Neuronal stem cell (in vitro differentiated cells): ENCODE measurements around the gene SH2D3A.

Experiments
- DNase-seq: peaks from one replicate; pipeline ENCODE4 v3.0.0-alpha.2; 2013; ENCODE audit warnings: low spot score
- H2AFZ ChIP-seq: one replicate; pipeline ENCODE4 v1.6.1; 2013; ENCODE audit warnings: mild to moderate bottlenecking, low read length, inconsistent platforms
- H2AK5ac ChIP-seq: 2 replicates; pipeline ENCODE4 v1.6.1; 2013; ENCODE audit warnings: low read depth, mild to moderate bottlenecking, inconsistent platforms, low read length, moderate library complexity, mixed read lengths
- H2BK120ac ChIP-seq: 2 replicates; pipeline ENCODE4 v1.6.1; 2013; ENCODE audit warnings: low read depth, mild to moderate bottlenecking, inconsistent platforms, low read length, moderate library complexity, mixed read lengths
- H2BK12ac ChIP-seq: one replicate; pipeline ENCODE4 v1.6.1; 2013; ENCODE audit warnings: low read length, inconsistent platforms
- H2BK15ac ChIP-seq: 2 replicates; pipeline ENCODE4 v1.6.1; 2013; ENCODE audit warnings: mild to moderate bottlenecking, low read length, inconsistent platforms, mixed read lengths
- H2BK5ac ChIP-seq: one replicate; pipeline ENCODE4 v1.6.1; 2013; ENCODE audit warnings: inconsistent platforms, mild to moderate bottlenecking, low read length, moderate library complexity
- H3K14ac ChIP-seq: one replicate; pipeline ENCODE4 v1.6.1; 2013; ENCODE audit warnings: low read length, inconsistent platforms
- H3K18ac ChIP-seq: 2 replicates; pipeline ENCODE4 v1.6.1; 2013; ENCODE audit warnings: low read length, inconsistent platforms
- H3K23ac ChIP-seq: 2 replicates; pipeline ENCODE4 v1.6.1; 2013; ENCODE audit warnings: low read depth, mild to moderate bottlenecking, mixed read lengths, low read length, inconsistent platforms; ENCODE audit not compliant: poor library complexity
- H3K27ac ChIP-seq: replicated peaks from 3 replicates; pipeline ENCODE4 v1.5.1; 2013; ENCODE audit warnings: low read length, inconsistent platforms
- H3K27me3 ChIP-seq, 3 experiments: 2 replicates each; pipeline ENCODE4 v1.6.1; 2013; ENCODE audit warnings: low read length in 3 of 3, mild to moderate bottlenecking in 2 of 3, inconsistent platforms in 1 of 3, low read depth in 1 of 3, mixed read lengths in 1 of 3, moderate library complexity in 1 of 3; ENCODE audit not compliant: control insufficient read depth in 3 of 3, insufficient read depth in 3 of 3
- H3K36me3 ChIP-seq, 2 donors: replicated peaks in 1 of 2; 2 replicates each; pipeline ENCODE4 v1.6.1; 2013; ENCODE audit warnings: low read length in 2 of 2; ENCODE audit not compliant: control insufficient read depth in 2 of 2, insufficient read depth in 2 of 2
- H3K4ac ChIP-seq: 2 replicates; pipeline ENCODE4 v1.6.1; 2013; ENCODE audit warnings: inconsistent platforms, mild to moderate bottlenecking, low read length, moderate library complexity
- H3K4me1 ChIP-seq, 2 donors: 1 replicate in 1 of 2; 2 replicates in 1 of 2; pipeline ENCODE4 v1.6.1; 2013; ENCODE audit warnings: low read length in 2 of 2, low read depth in 1 of 2; ENCODE audit not compliant: control insufficient read depth in 2 of 2, insufficient read depth in 1 of 2
- H3K4me2 ChIP-seq: one replicate; pipeline ENCODE4 v1.6.1; 2013; ENCODE audit warnings: mild to moderate bottlenecking, low read length, inconsistent platforms; ENCODE audit not compliant: insufficient read depth, poor library complexity, severe bottlenecking
- H3K4me3 ChIP-seq, 2 donors: 2 replicates each; pipeline ENCODE4 v1.5.1; 2013; ENCODE audit warnings: low read length in 2 of 2, mild to moderate bottlenecking in 2 of 2, inconsistent platforms in 1 of 2, moderate library complexity in 1 of 2
- H3K79me1 ChIP-seq: one replicate; pipeline ENCODE4 v1.6.1; 2013; ENCODE audit warnings: low read depth, mild to moderate bottlenecking, inconsistent platforms, low read length, moderate library complexity
- H3K9ac ChIP-seq: one replicate; pipeline ENCODE4 v1.6.1; 2013; ENCODE audit warnings: mild to moderate bottlenecking, low read depth, low read length, inconsistent platforms; ENCODE audit not compliant: poor library complexity
- H3K9me3 ChIP-seq, 2 donors: replicated peaks in 1 of 2; 2 replicates each; pipeline versions ENCODE3 to v1.6.1; 2013; ENCODE audit warnings: low read length in 2 of 2, mild to moderate bottlenecking in 2 of 2, inconsistent platforms in 1 of 2, low read depth in 1 of 2, mixed read lengths in 1 of 2, moderate library complexity in 1 of 2; ENCODE audit not compliant: control insufficient read depth in 2 of 2, insufficient read depth in 1 of 2
- H4K8ac ChIP-seq: one replicate; pipeline ENCODE4 v1.6.1; 2013; ENCODE audit warnings: low read depth, mild to moderate bottlenecking, inconsistent platforms, low read length, moderate library complexity
- H4K91ac ChIP-seq: one replicate; pipeline ENCODE4 v1.6.1; 2013; ENCODE audit warnings: low read length, low read depth, mild to moderate bottlenecking, inconsistent platforms; ENCODE audit not compliant: poor library complexity
- WGBS, 2 donors: extraction: QIAGEN DNeasy Blood & Tissue Kit; methylation state at CpG; one replicate each; pipeline ENCODE4 v1.1.7; 2013; ENCODE audit warnings: missing lambda C conversion rate in 2 of 2, mixed read lengths in 1 of 2; ENCODE audit not compliant: insufficient read length in 2 of 2, insufficient replicate concordance in 1 of 2; ENCODE audit errors: extremely low coverage in 2 of 2; 5-methylcytosine and 5-hydroxymethylcytosine counted together

Gene SH2D3A

DNA sequence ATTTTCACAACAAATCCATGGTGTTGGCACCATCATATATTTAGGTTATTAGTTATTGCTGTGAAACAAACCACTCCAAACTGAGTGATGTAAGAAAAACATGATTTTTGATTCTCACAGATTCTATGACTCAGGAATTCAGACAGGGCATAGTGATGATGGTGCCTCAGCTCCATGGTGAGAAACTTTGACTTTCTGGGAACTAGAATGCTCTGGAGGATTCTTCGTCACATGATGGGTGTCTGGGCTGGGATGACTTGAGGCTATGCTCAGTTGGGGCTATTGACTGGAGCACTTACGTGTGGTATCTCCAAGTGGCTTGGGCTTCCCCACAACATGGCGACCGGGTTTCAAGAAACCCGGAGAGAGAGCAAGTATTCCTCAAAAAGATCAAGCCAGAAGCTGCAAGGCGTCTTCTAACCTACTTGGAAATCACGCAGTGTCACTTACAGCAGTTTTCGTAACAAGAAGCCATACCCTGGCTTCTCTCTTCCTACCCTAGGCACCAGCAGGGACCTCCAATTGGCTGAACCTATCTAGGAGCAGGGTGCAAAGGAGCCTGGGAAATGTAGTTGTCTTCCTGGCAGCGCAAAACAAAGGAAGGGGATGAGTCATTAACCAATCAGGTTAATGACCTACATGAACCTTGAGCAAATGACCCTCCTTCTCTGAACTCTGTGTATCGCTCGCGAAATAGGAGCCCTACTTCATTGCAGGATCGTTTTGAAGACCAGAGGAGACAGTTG, 27.6 kb upstream of the SH2D3A start:
- no peak overlapping the region for H2BK5ac ChIP-seq
- no peak overlapping the region for H2AFZ ChIP-seq
- H2AK5ac ChIP-seq, result no peak overlapping the region
- H3K27me3 ChIP-seq, result peaks cover 0 to 3% (median 0%) of the 10 kb centered on the region in 3 experiments
- H3K4me2 ChIP-seq, result no peak overlapping the region
- H3K18ac ChIP-seq, result no peak overlapping the region
- no peak overlapping the region for H2BK120ac ChIP-seq
- H4K8ac ChIP-seq, result no peak overlapping the region
- H3K23ac ChIP-seq, result no peak overlapping the region
- no peaks in the 10 kb centered on the region for H3K36me3 ChIP-seq
- H3K4me1 ChIP-seq, result no peaks in the 10 kb centered on the region
- H4K91ac ChIP-seq, result no peak overlapping the region
- H2BK15ac ChIP-seq, result no peak overlapping the region
- no peak overlapping the region for H3K4me3 ChIP-seq
- no peak overlapping the region for H3K4ac ChIP-seq
- no peak overlapping the region for H2BK12ac ChIP-seq
- H3K27ac ChIP-seq, result no peak overlapping the region
- H3K14ac ChIP-seq, result no peak overlapping the region
- no CpG with 5 or more reads among the region's 13 CpGs for WGBS, 2 donors
- H3K9me3 ChIP-seq, result peaks cover 8 to 11% of the 10 kb centered on the region in 2 donors
- H3K79me1 ChIP-seq, result peaks cover 1% of the 10 kb centered on the region
- no peak overlapping the region for H3K9ac ChIP-seq
- DNase-seq, result no peak

DNA sequence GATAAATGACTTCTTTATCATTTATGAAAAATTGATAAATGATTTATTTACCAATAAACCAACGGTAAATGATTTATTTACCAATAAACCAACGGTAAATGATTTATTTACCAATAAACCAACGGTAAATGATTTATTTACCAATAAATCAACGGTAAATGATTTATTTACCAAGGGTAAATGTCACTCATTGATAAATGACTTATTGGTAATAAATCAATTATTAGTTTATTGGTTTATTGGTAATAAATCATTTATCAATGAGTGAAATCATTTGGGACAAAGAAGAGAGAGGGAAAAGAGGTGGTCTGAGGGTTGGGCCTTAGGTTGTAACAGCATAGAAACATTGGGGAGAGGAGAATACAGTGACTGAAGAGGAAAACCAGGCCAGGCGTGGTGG, 26.7 kb upstream of the SH2D3A start:
- Histone ChIP-seq H3K9me3 (peaks cover 8 to 11% of the 10 kb centered on the region in 2 donors), H3K27me3 (peaks cover 0 to 3% (median 0%) of the 10 kb centered on the region in 3 experiments), H2BK5ac (no peak overlapping the region), H4K91ac (no peak overlapping the region), H3K36me3 (no peaks in the 10 kb centered on the region), H3K4me1 (no peaks in the 10 kb centered on the region), H3K9ac (no peak overlapping the region), H3K4me3 (no peak overlapping the region), H3K79me1 (peaks cover 1% of the 10 kb centered on the region), H3K14ac (no peak overlapping the region), H4K8ac (no peak overlapping the region), H3K27ac (no peak overlapping the region), H2BK15ac (no peak overlapping the region), H3K4me2 (no peak overlapping the region), H2BK12ac (no peak overlapping the region), H3K18ac (no peak overlapping the region), H3K23ac (no peak overlapping the region), H2AFZ (no peak overlapping the region), H2AK5ac (no peak overlapping the region), H2BK120ac (no peak overlapping the region), H3K4ac (no peak overlapping the region)
- no CpG with 5 or more reads among the region's 5 CpGs for WGBS, 2 donors
- no peak for DNase-seq

DNA sequence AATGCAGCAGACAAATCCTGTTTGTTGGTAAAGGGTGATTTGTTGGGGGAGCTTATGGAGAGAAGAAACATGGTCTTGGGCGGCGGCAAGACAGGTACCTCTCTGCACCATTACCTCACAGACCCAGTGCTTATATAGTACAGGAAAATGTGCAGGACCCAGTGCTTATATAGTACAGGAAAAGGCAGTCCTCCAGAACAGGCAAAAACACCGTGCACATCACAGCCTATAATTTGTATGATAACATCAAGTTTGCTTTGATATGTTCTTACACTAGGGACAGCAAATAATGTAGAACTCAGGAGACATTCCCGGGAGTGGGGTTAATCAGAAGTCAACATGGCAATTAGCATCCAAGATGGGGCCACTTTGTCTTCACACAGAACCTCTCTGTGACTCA, 26.2 kb upstream of the SH2D3A start:
- no peak for DNase-seq
- no peak overlapping the region for H3K4me2 ChIP-seq
- H3K18ac ChIP-seq, result no peak overlapping the region
- no peak overlapping the region for H3K23ac ChIP-seq
- H4K8ac ChIP-seq, result no peak overlapping the region
- H3K9ac ChIP-seq, result no peak overlapping the region
- no peak overlapping the region for H2BK12ac ChIP-seq
- no peak overlapping the region for H3K27ac ChIP-seq
- no peak overlapping the region for H3K4ac ChIP-seq
- no peak overlapping the region for H3K4me3 ChIP-seq
- no peak overlapping the region for H2BK5ac ChIP-seq
- peaks cover 1% of the 10 kb centered on the region for H3K79me1 ChIP-seq
- H3K27me3 ChIP-seq, result peaks cover 0 to 3% (median 0%) of the 10 kb centered on the region in 3 experiments
- no peaks in the 10 kb centered on the region for H3K4me1 ChIP-seq
- no peak overlapping the region for H2AFZ ChIP-seq
- H3K14ac ChIP-seq, result no peak overlapping the region
- H2AK5ac ChIP-seq, result no peak overlapping the region
- H4K91ac ChIP-seq, result no peak overlapping the region
- peaks cover 8 to 11% of the 10 kb centered on the region in 2 donors for H3K9me3 ChIP-seq
- H3K36me3 ChIP-seq, result no peaks in the 10 kb centered on the region
- no CpG with 5 or more reads among the region's 4 CpGs for WGBS, 2 donors
- H2BK120ac ChIP-seq, result no peak overlapping the region
- H2BK15ac ChIP-seq, result no peak overlapping the region

DNA sequence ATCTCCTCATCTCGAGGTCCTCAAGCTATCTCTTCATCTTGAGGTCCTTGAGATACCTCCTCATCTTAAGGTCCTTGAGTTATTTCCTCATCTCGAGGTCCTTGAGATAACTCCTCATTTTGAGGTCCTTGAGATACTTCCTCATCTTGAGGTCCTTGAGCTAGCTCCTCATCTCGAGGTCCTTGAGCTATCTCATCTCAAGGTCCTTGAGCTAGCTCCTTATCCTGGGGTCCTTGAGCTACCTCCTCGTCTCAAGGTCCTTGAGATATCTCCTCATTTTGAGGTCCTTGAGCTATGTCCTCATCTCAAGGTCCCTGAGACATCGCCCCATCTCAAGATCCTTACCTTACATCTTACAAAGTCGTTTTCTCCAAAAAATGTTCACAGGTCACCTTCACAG, 24.0 kb upstream of the SH2D3A start:
- Histone ChIP-seq H3K9ac (no peak overlapping the region), H2BK15ac (no peak overlapping the region), H4K8ac (no peak overlapping the region), H3K27ac (no peak overlapping the region), H3K4me2 (no peak overlapping the region), H4K91ac (no peak overlapping the region), H3K79me1 (peaks cover 1% of the 10 kb centered on the region), H3K36me3 (no peaks in the 10 kb centered on the region), H3K4ac (no peak overlapping the region), H3K4me1 (no peaks in the 10 kb centered on the region), H3K14ac (no peak overlapping the region), H2BK120ac (no peak overlapping the region), H2BK5ac (no peak overlapping the region), H3K4me3 (no peak overlapping the region), H2AFZ (no peak overlapping the region), H3K9me3 (peaks cover 8 to 11% of the 10 kb centered on the region in 2 donors), H3K23ac (no peak overlapping the region), H3K27me3 (peaks cover 0 to 2% (median 0%) of the 10 kb centered on the region in 3 experiments), H2AK5ac (no peak overlapping the region), H3K18ac (no peak overlapping the region), H2BK12ac (no peak overlapping the region)
- WGBS, 2 donors, result no CpG with 5 or more reads among the region's 6 CpGs
- no peak for DNase-seq
